IMR-90 (cell line): ENCODE measurements around the gene EMP1. TPM values are rescaled to one million over a fixed set of nuclear protein-coding genes. Genes with fewer than 3 reads are reported as not detected.

ENCODE experiments used
- ATAC-seq: fragments of 200-7000 bp; cut with Tn5 transposase; 2 replicates; pipeline ENCODE4 v1.9.1; 2020; ENCODE audit warnings: low read depth, mild to moderate bottlenecking, moderate library complexity
- BruUV-seq: library from RNA; stranded (reverse); fragments of 400-500 nt; replicated peaks from 2 replicates; lab custom pipeline; 2021; lab: Mats Ljungman, UMichigan
- CTCF ChIA-PET: fragments of 300-600 bp; formaldehyde crosslinking; extraction: SDS; loops from one replicate; lab custom pipeline; 2021; ENCODE audit warnings: antibody characterized with exemption; lab: Yijun Ruan, JAX
- POLR2A ChIA-PET: fragments of 300-600 bp; sonication (Branson Sonifier 250); formaldehyde crosslinking; loops from one replicate; lab custom pipeline; 2022; ENCODE audit warnings: antibody characterized with exemption; ENCODE audit not compliant: unreplicated experiment; lab: Charles Lee
- DNase-seq: peaks from one replicate; pipeline ENCODE4 v3.0.0; 2013
- H2AFZ ChIP-seq: replicated peaks from 2 replicates; pipeline ENCODE3; 2013; ENCODE audit warnings: low read length, mild to moderate bottlenecking; ENCODE audit not compliant: poor library complexity
- H2AK5ac ChIP-seq: 2 replicates; pipeline ENCODE4 v1.6.1; 2013; ENCODE audit warnings: low read depth, low read length, inconsistent platforms
- H2AK9ac ChIP-seq: replicated peaks from 2 replicates; pipeline ENCODE3; 2013; ENCODE audit warnings: mild to moderate bottlenecking, low read depth, low read length, moderate library complexity; ENCODE audit not compliant: poor library complexity
- H2BK120ac ChIP-seq: 2 replicates; pipeline ENCODE4 v1.6.1; 2013; ENCODE audit warnings: low read depth, low read length, inconsistent platforms
- H2BK15ac ChIP-seq: 3 replicates; pipeline ENCODE4 v1.6.1; 2013; ENCODE audit warnings: low read depth, low read length, inconsistent platforms
- H2BK20ac ChIP-seq: 2 replicates; pipeline ENCODE4 v1.6.1; 2013; ENCODE audit warnings: low read depth, mild to moderate bottlenecking, inconsistent platforms, low read length, moderate library complexity
- H2BK5ac ChIP-seq: 2 replicates; pipeline ENCODE4 v1.6.1; 2013; ENCODE audit warnings: mild to moderate bottlenecking, low read depth, low read length, inconsistent platforms; ENCODE audit not compliant: poor library complexity, severe bottlenecking
- H3K14ac ChIP-seq: replicated peaks from 2 replicates; pipeline ENCODE4 v1.6.1; 2013; ENCODE audit warnings: low read depth, low read length, inconsistent platforms
- H3K18ac ChIP-seq: 2 replicates; pipeline ENCODE4 v1.6.1; 2013; ENCODE audit warnings: low read depth, low read length, control low read depth
- H3K23ac ChIP-seq: 2 replicates; pipeline ENCODE4 v1.6.1; 2013; ENCODE audit warnings: low read depth, low read length, inconsistent platforms
- H3K27ac ChIP-seq: 2 replicates; pipeline ENCODE4 v1.5.1; 2013; ENCODE audit warnings: mild to moderate bottlenecking, control low read depth, low read length; ENCODE audit not compliant: insufficient read depth
- H3K27me3 ChIP-seq: 2 replicates; pipeline ENCODE4 v1.6.1; 2013; ENCODE audit warnings: low read length; ENCODE audit not compliant: control insufficient read depth, insufficient read depth
- H3K36me3 ChIP-seq: 2 replicates; pipeline ENCODE4 v1.6.1; 2013; ENCODE audit warnings: low read length, mixed read lengths; ENCODE audit not compliant: control insufficient read depth, insufficient read depth
- H3K4ac ChIP-seq: 2 replicates; pipeline ENCODE4 v1.6.1; 2013; ENCODE audit warnings: low read depth, low read length, inconsistent platforms
- H3K4me1 ChIP-seq: 2 replicates; pipeline ENCODE4 v1.6.1; 2013; ENCODE audit warnings: low read length, mixed read lengths; ENCODE audit not compliant: control insufficient read depth, insufficient read depth
- H3K4me2 ChIP-seq: 2 replicates; pipeline ENCODE4 v1.6.1; 2013; ENCODE audit warnings: low read depth, mild to moderate bottlenecking, control low read depth, low read length, moderate library complexity
- H3K4me3 ChIP-seq: 2 replicates; pipeline ENCODE4 v1.5.1; 2013; ENCODE audit warnings: low read depth, mild to moderate bottlenecking, control low read depth, low read length, moderate library complexity; ENCODE audit not compliant: insufficient read depth
- H3K56ac ChIP-seq: 2 replicates; pipeline ENCODE4 v1.6.1; 2013; ENCODE audit warnings: low read length, inconsistent platforms; ENCODE audit not compliant: insufficient read depth; ENCODE audit errors: extremely low read depth
- H3K79me1 ChIP-seq, 2 experiments: 2 replicates each; pipeline ENCODE4 v1.6.1; 2013; ENCODE audit warnings: low read length in 2 of 2, inconsistent platforms in 1 of 2, low read depth in 1 of 2
- H3K9ac ChIP-seq: 2 replicates; pipeline ENCODE4 v1.6.1; 2013; ENCODE audit warnings: low read depth, low read length, control low read depth
- H3K9me1 ChIP-seq: 2 replicates; pipeline ENCODE4 v1.6.1; 2013; ENCODE audit warnings: low read length, inconsistent platforms; ENCODE audit not compliant: insufficient read depth
- H3K9me3 ChIP-seq: 2 replicates; pipeline ENCODE4 v1.6.1; 2013; ENCODE audit warnings: low read length; ENCODE audit not compliant: control insufficient read depth, insufficient read depth
- H4K20me1 ChIP-seq: 2 replicates; pipeline ENCODE4 v1.6.1; 2013; ENCODE audit warnings: low read length, inconsistent platforms; ENCODE audit not compliant: insufficient read depth
- H4K5ac ChIP-seq: 2 replicates; pipeline ENCODE4 v1.6.1; 2013; ENCODE audit warnings: mild to moderate bottlenecking, low read depth, low read length, control low read depth
- H4K8ac ChIP-seq, 2 experiments: 2 replicates each; pipeline ENCODE4 v1.6.1; 2013; ENCODE audit warnings: low read depth in 2 of 2, low read length in 2 of 2, control low read depth in 1 of 2, inconsistent platforms in 1 of 2
- H4K91ac ChIP-seq: 2 replicates; pipeline ENCODE4 v1.6.1; 2013; ENCODE audit warnings: low read depth, low read length, inconsistent platforms; ENCODE audit not compliant: insufficient read depth
- CHD1 ChIP-seq: IDR thresholded peaks from 2 replicates; pipeline ENCODE4 v1.6.1; 2012; ENCODE audit warnings: low read depth, low read length, improper control_type of control experiment
- MAFK ChIP-seq: IDR thresholded peaks from 2 replicates; pipeline ENCODE4 v1.6.1; 2012; ENCODE audit warnings: low read depth, low read length, improper control_type of control experiment
- POLR2A ChIP-seq: IDR thresholded peaks from 2 replicates; pipeline ENCODE4 v1.6.1; 2012; ENCODE audit warnings: mild to moderate bottlenecking, low read depth, low read length
- whole genome bisulfite sequencing, 2 experiments: methylation state at CpG; one replicate each; pipeline versions ENCODE4 v1.1.5 to v1.1.7; 2013; ENCODE audit warnings: missing lambda C conversion rate in 2 of 2; ENCODE audit not compliant: insufficient read length in 1 of 2; ENCODE audit errors: extremely low coverage in 2 of 2; 5-methylcytosine and 5-hydroxymethylcytosine counted together
- dilution Hi-C: fragments of 300-500 bp; cut with HindIII; formaldehyde crosslinking; loops from one replicate; pipeline ENCODE4 v1.14.3; 2018; ENCODE audit warnings: low sequenced_read_pairs; ENCODE audit not compliant: unreplicated experiment
- in situ Hi-C: fragments of 300-500 bp; cut with MboI; formaldehyde crosslinking; loops from 3 replicates; pipeline ENCODE4 v1.14.3; 2019; ENCODE audit warnings: low sequenced_read_pairs, inconsistent platforms, mixed read lengths
- intact Hi-C: fragments of 100-400 bp; cut with micrococcal nuclease; formaldehyde crosslinking; loops from 2 replicates; pipeline ENCODE4 v1.10.0; 2022
- polyA plus RNA-seq, 3 experiments: library from polyadenylated mRNA; depleted of rRNA; stranded (reverse); fragments of >200 nt; gene quantifications; 2 replicates each; pipeline ENCODE4 v1.2.3, GENCODE V29; 2012; ENCODE audit warnings: low replicate concordance in 1 of 3
- total RNA-seq: library from RNA; depleted of rRNA; stranded (reverse); fragments of >200 nt; gene quantifications from 2 replicates; pipeline ENCODE4 v1.2.3, GENCODE V29; 2012

Gene EMP1
- total and polyA plus RNA-seq, 2 of the 4 experiments (the other 2 are of a cell fraction) = 137 to 201 TPM

DNA sequence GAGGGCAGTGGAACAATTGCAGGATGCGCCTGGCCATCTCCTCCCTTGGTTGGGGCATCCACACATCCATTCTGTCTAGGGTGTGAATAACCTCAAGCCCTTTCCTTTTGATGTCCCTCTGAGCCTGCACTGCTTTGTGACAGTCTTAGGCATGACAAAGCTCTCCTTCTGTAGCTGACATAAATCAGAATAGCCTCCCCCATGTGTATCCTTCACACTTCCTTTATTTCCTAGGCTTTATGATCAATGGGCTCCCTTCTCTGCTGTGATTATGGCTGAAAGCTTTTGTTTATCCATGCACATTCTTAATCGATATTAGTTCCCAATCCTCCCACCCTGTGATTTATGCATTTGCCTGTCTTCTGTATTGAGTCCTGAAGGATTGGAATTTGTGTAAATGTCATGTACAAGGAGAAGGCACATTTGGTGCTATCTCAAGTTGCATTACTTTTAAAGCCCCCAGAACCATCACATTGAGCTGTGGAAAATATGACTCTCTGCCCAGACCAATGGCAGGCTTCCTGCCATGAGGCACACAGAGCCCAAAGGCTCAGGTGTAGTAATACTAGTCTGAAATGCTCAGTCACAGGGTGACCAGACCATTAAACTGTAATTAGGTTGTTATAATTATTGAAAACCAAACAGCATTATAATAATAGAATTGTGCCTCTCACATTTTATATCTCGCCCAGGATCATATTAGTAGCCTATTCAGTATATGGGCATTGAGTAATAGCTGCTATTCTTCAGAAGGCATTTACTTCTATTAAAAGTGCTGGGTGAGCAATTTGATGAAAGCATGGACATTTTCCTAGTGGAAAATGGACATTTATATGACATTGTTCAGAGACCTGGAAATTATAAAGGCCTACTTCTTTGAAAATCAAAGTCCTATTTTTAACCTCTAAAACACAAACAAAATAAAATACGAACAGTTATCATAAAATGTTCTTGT lies 14.0 kb downstream of the EMP1 start:
- no peak overlapping the region for H2BK5ac ChIP-seq
- ChIA-PET CTCF (interaction anchor here (0.8 to 2.7 kb wide), 4 partner anchors 24 to 231 kb away, joined by 3 to 19 read pairs (median 6); no protein-coding TSS in a partner anchor), POLR2A (interaction anchor here (0.8 kb wide), 1 partner anchor 109 kb away, joined by 3 read pairs; no protein-coding TSS in a partner anchor)
- H3K36me3 ChIP-seq = peaks cover 28% of the 10 kb centered on the region
- no peak overlapping the region for H2BK120ac ChIP-seq
- H2AK9ac ChIP-seq = no peak overlapping the region
- H3K4me2 ChIP-seq = no peak overlapping the region
- no peak overlapping the region; the same call in 2 of the 3 replicates for H2BK15ac ChIP-seq
- 100% methylated on average over 1 of the region's 4 CpGs for WGBS, 2 experiments
- H3K23ac ChIP-seq = peak overlapping the region; percentile 41; the same call in 1 of the 2 replicates
- peak overlapping the region; percentile 23 for H3K14ac ChIP-seq
- H3K9me3 ChIP-seq = no peaks in the 10 kb centered on the region
- peak; percentile 65; the same call in 1 of the 2 replicates for TF ChIP-seq MAFK
- TF ChIP-seq CHD1 = no peak
- TF ChIP-seq POLR2A = 0 out of 2 replicates have a peak, but pooled peaks have one; percentile 18
- peak overlapping the region; percentile 3 for H2AK5ac ChIP-seq
- no peak for ATAC-seq
- no peak overlapping the region for H3K56ac ChIP-seq
- H4K5ac ChIP-seq = no peak overlapping the region
- H3K4me3 ChIP-seq = no peak overlapping the region
- H3K4me1 ChIP-seq = peaks cover 32% of the 10 kb centered on the region
- no peaks in the 10 kb centered on the region for H3K27me3 ChIP-seq
- H3K4ac ChIP-seq = peak overlapping the region; percentile 49; the same call in 1 of the 2 replicates
- peak overlapping the region in 1 of 2 experiments; percentile 31; a peak in 1 of 4 replicates for H4K8ac ChIP-seq
- H3K18ac ChIP-seq = no peak overlapping the region
- no peak overlapping the region for H4K91ac ChIP-seq
- no peak for DNase-seq
- H3K27ac ChIP-seq = no peak overlapping the region
- peaks cover 22% of the 10 kb centered on the region; the same call in 1 of the 2 replicates for H4K20me1 ChIP-seq
- in situ Hi-C loops (loop anchor here (5.0 kb wide), 3 partner anchors 113 to 293 kb away; no protein-coding TSS in a partner anchor), dilution Hi-C loops (no loop called here), intact Hi-C loops (loop anchor here (5.0 kb wide), 1 partner anchor 208 kb away; the partner anchor contains the start of gene HEBP1)
- no TSS peak for BruUV-seq
- H3K79me1 ChIP-seq = peaks cover 53 to 90% of the 10 kb centered on the region in 2 experiments
- no peak overlapping the region for H3K9ac ChIP-seq
- no peak overlapping the region for H2AFZ ChIP-seq
- peaks cover 37% of the 10 kb centered on the region for H3K9me1 ChIP-seq
- peak overlapping the region; percentile 6; the same call in 1 of the 2 replicates for H2BK20ac ChIP-seq
